Raji (cell line): ENCODE results near the gene ZPR1.

Experiments used
- POLR2A ChIP-seq: IDR thresholded peaks from 2 replicates; pipeline ENCODE4 v1.6.1; 2011; ENCODE audit warnings: low read depth, low read length, control low read depth; ENCODE audit not compliant: insufficient read depth

The ZPR1 gene

GRCh38 chr11:116790167-116791001, 2.6 kb upstream of the ZPR1 start:
- TF ChIP-seq POLR2A = no peak

DNA sequence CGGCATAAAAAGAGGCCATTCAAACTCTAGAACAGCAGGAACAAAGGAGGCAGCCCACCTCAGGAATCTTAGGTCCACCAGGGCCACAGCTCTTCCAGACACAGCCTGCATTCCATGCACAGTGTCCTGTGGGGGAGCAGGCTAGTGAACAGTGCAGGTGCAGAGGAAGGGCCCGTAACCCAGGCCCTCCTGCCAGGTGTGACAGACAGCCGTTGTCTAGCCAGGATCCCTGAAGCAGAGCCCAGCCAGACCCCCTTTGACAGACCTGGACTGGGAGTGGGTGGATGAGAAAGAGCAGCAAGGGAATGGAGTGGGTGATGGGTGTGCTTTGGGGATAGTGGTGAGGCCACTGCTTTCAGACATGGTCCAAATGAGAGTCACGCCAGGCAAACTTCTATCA, 1.2 kb upstream of the ZPR1 start:
- TF ChIP-seq POLR2A = no peak

GRCh38 chr11:116788534-116788933, 711 bp upstream of the ZPR1 start:
- TF ChIP-seq POLR2A = no peak

DNA sequence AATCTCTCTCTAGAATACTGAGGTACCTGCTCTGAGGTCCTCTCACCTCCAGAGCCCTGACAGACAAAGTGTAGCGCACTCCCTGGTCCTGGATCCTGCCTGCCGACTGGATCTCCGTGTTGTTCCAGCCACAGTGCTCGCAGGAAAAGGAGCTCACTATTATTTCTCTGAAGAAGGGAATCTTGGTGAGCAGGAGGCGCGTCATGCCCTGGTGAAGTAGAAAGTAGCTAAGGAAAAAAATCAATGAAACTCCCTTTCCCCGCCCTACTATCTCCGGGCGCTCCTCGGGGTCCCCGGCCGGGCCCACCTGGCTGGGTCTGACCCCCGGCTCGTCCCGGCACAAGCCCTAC, 412 bp downstream of the ZPR1 start:
- TF ChIP-seq POLR2A = no peak

DNA sequence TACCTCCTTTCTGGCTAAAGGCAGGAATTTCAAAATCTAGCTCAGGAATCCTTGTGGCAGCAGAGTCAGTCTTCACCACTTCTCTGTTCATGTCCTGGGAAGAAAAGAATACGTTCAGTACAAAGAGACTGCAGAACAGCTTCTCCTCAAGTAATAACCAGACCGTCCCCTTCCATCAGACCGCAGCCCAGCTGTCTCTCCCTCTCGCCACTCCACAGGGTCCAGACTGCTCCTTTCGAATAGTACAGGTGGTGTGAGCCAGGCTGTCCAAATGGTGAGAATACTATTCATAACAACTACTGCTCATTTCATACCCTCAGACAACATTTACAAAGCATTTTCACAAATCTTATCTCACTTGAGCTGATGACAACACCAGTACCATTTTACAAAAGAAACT, 857 bp downstream of the ZPR1 start:
- TF ChIP-seq POLR2A = no peak

DNA sequence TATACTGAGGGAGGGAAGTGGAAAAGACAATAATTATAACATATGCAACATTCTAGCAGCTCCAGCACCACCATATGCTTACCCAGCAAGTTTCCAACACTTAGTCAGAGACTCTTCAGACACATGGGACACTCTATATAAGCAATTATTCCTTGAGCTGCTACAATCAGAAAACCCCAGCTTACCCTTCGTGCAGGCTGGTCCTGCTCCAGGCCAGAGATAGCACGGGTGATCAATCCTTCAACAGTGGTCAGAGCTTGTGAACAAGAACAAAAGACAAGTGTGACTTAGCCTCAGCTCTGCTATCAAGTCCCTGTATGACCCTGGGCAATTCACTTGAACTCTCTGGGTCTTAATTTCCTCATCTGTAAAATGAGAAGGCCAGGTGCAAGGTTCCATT, 1.5 kb downstream of the ZPR1 start:
- TF ChIP-seq POLR2A = no peak

GRCh38 chr11:116782728-116783127, 5.1 kb downstream of the ZPR1 start:
- no peak for TF ChIP-seq POLR2A

GRCh38 chr11:116778556-116778955, 9.3 kb downstream of the ZPR1 start:
- TF ChIP-seq POLR2A = no peak

GRCh38 chr11:116777056-116777455, 10.8 kb downstream of the ZPR1 start:
- no peak for TF ChIP-seq POLR2A

DNA sequence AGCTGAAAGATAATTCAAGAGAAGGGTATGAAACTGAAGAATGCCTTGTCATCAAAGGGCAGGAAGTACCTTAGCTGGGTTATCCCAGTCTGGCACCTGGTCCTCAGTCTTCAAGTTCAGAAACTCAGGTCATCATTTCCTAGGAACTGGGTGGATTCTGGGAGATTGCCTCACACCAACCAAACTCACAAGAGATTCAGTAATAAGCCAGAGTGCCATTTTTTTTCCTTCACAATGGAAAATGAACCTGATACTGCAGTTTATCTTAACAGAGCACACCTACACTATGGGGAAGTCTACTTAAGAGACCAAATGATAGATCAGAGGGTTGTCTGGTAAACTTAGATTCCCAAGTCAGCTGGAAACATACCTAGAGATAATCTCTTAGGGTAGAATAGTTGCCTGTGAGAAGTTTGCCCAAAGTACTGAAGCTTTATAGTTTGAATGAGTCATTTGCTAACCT, 11.3 kb downstream of the ZPR1 start:
- no peak for TF ChIP-seq POLR2A

DNA sequence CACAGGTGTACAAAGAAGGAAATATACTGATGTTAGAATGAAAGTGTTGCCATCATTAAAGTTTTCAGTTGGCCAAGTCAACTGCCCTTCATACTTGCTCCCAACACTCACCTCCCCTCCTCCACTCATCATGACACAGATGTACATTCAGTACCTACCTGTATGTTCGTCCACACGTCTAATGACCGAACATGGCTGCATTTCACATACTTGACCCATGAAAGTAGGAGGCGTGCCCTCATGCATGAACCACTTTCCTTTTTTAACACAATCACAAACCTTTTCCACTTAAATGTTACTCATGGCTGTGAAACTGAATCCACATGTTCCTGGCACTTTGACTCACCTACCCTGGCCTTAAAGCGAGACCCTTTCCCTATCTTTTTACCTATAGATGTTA, 11.8 kb downstream of the ZPR1 start:
- TF ChIP-seq POLR2A = no peak

DNA sequence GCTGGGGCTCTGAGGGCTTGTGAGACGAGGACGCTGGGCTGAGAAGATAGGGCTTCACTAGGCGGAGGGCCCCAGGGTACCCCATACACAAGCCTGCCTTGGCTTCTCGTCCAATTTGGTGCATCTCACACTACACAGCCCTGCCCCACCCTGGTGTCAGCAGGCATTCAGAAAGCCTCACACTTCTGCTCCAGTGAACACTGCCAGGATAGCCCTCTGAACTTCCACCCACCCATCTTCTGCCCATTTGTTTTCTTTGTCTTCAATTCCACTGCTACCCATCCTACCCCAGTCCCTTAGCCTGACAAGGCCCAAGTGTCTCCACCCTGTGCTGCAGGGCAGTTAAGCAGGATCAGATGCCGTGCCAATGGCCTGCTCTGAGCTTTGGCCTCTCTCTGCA, 13.2 kb downstream of the ZPR1 start:
- TF ChIP-seq POLR2A = 0 out of 2 replicates have a peak, but pooled peaks have one; percentile 14

DNA sequence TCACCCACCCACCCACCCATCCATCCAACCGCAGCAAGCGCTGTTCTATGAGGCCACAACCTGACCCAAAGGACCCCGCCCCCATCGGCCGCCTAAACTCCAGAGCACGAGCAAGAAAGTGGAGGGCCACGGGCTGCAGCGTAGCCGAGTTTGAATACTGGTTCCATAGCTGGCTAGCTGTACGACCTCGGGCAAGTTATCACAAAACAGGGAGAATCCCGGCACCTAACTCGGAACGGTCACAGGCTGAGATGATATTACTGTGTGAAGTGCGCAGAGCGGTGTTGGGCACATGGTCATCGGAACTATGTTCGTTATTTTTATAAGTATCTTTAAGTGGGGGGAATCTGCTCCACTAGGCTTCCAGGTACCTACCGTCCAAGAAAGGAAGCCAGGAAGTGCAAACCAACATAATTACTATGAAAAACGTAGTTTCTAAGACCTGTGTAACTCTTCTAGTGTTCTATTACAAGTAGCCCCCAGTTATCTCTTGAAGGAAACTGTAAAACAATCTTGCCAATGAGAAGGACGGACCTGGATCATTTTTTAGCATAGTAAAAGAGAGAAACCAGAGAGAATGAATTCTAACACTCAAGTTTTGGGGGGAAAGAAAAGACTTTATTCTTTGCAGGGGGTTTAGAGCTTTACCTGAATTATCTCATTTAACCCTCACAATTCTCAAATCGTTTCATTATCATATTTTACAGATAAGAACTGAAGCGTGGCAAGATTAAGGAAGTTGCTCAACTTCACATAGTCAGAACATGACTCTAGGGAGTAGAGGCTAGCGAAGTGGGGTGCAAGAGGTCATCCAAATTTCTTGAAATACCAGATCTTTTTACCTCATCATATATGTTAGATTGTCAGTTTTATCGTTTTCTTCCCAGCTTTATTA, 14.4 kb downstream of the ZPR1 start:
- TF ChIP-seq POLR2A = peak; percentile 1; the same call in 1 of the 2 replicates

- peak; percentile 92 for TF ChIP-seq POLR2A
Measured at GRCh38 chr11:116772443-116773202, 15.2 kb downstream of the ZPR1 start, which contains the start of gene BUD13. BUD13 (minus strand) TSS chr11:116772987; CDS start chr11:116772964, 23 bp downstream.

DNA sequence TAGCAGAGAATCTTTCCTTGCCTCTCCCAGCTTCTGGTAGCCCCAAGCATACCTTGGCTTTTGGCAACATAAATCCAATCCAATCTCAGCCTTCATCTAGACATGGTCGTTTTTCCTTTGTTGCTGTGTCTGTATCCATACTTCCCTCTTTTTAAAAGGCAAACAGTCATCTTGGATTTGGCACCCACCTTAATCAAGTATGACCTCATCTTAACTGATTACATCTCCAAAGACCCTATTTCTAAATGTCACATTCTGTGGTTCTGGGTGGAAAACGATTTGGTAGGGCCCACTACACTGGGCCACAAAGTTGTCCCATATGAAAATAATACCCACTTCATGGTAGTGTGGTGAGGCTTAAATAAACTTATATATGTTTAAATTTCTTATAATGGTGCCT, 15.9 kb downstream of the ZPR1 start:
- TF ChIP-seq POLR2A = no peak
